ENCODE results near the gene WIPI1.

WIPI1 gene

GRCh38 chr17:68443972-68444464 lies 13.3 kb downstream of the WIPI1 start:
- in situ Hi-C loops (cut with HindIII; ENCODE audit: low pct_unique_long_range_greater_than_20kb, low sequenced_read_pairs) = no loop called here
- TF ChIP-seq JUND (IDR thresholded peaks at IDR 0.05; ENCODE audit: low read depth) = no peak
- no peak for DNase-seq (ENCODE audit: low read depth in 1 of 2, low spot score in 1 of 2)

GRCh38 chr17:68441070-68441770 lies 16.1 kb downstream of the WIPI1 start:
- in situ Hi-C loops (cut with HindIII; ENCODE audit: low pct_unique_long_range_greater_than_20kb, low sequenced_read_pairs) = no loop called here
- TF ChIP-seq JUND (IDR thresholded peaks at IDR 0.05; ENCODE audit: low read depth) = peak; percentile 13; the same call in 1 of the 2 replicates
- peak in 1 of 2 experiments; percentile 94 for DNase-seq (ENCODE audit: low read depth in 1 of 2, low spot score in 1 of 2)

GRCh38 chr17:68440526-68440925 lies 16.8 kb downstream of the WIPI1 start:
- TF ChIP-seq JUND (IDR thresholded peaks at IDR 0.05; ENCODE audit: low read depth) = no peak
- DNase-seq (ENCODE audit: low read depth in 1 of 2, low spot score in 1 of 2) = peak in 1 of 2 experiments; percentile 54
- in situ Hi-C loops (cut with HindIII; ENCODE audit: low pct_unique_long_range_greater_than_20kb, low sequenced_read_pairs) = no loop called here

GRCh38 chr17:68439656-68440290 lies 17.5 kb downstream of the WIPI1 start:
- in situ Hi-C loops (cut with HindIII; ENCODE audit: low pct_unique_long_range_greater_than_20kb, low sequenced_read_pairs) = no loop called here
- peak; percentile 86; the same call in 1 of the 2 replicates for TF ChIP-seq JUND (IDR thresholded peaks at IDR 0.05; ENCODE audit: low read depth)
- peak; percentile 21 to 98 for DNase-seq (ENCODE audit: low read depth in 1 of 2, low spot score in 1 of 2)

GRCh38 chr17:68437979-68438822 lies 19.1 kb downstream of the WIPI1 start:
- DNase-seq (ENCODE audit: low read depth in 1 of 2, low spot score in 1 of 2) = no peak
- no peak for TF ChIP-seq JUND (IDR thresholded peaks at IDR 0.05; ENCODE audit: low read depth)
- in situ Hi-C loops (cut with HindIII; ENCODE audit: low pct_unique_long_range_greater_than_20kb, low sequenced_read_pairs) = no loop called here

- peak; percentile 53 to 92 for DNase-seq (ENCODE audit: low read depth in 1 of 2, low spot score in 1 of 2)
- in situ Hi-C loops (cut with HindIII; ENCODE audit: low pct_unique_long_range_greater_than_20kb, low sequenced_read_pairs) = no loop called here
- TF ChIP-seq JUND (IDR thresholded peaks at IDR 0.05; ENCODE audit: low read depth) = no peak
Measured at GRCh38 chr17:68435876-68436842, 21.1 kb downstream of the WIPI1 start.

- in situ Hi-C loops (cut with HindIII; ENCODE audit: low pct_unique_long_range_greater_than_20kb, low sequenced_read_pairs) = no loop called here
- no peak for TF ChIP-seq JUND (IDR thresholded peaks at IDR 0.05; ENCODE audit: low read depth)
- no peak for DNase-seq (ENCODE audit: low read depth in 1 of 2, low spot score in 1 of 2)
Measured at GRCh38 chr17:68435361-68435760, 21.9 kb downstream of the WIPI1 start.

GRCh38 chr17:68433911-68434508 lies 23.3 kb downstream of the WIPI1 start:
- no peak for TF ChIP-seq JUND (IDR thresholded peaks at IDR 0.05; ENCODE audit: low read depth)
- in situ Hi-C loops (cut with HindIII; ENCODE audit: low pct_unique_long_range_greater_than_20kb, low sequenced_read_pairs) = no loop called here
- no peak for DNase-seq (ENCODE audit: low read depth in 1 of 2, low spot score in 1 of 2)

- no peak for DNase-seq (ENCODE audit: low read depth in 1 of 2, low spot score in 1 of 2)
- in situ Hi-C loops (cut with HindIII; ENCODE audit: low pct_unique_long_range_greater_than_20kb, low sequenced_read_pairs) = no loop called here
- TF ChIP-seq JUND (IDR thresholded peaks at IDR 0.05; ENCODE audit: low read depth) = no peak
Measured at GRCh38 chr17:68433211-68433610, 24.1 kb downstream of the WIPI1 start.

GRCh38 chr17:68432086-68432864 lies 25.0 kb downstream of the WIPI1 start:
- in situ Hi-C loops (cut with HindIII; ENCODE audit: low pct_unique_long_range_greater_than_20kb, low sequenced_read_pairs) = no loop called here

GRCh38 chr17:68431661-68432071 lies 25.6 kb downstream of the WIPI1 start:
- DNase-seq (ENCODE audit: low read depth in 1 of 2, low spot score in 1 of 2) = peak; percentile 30 to 73
- in situ Hi-C loops (cut with HindIII; ENCODE audit: low pct_unique_long_range_greater_than_20kb, low sequenced_read_pairs) = no loop called here
- TF ChIP-seq JUND (IDR thresholded peaks at IDR 0.05; ENCODE audit: low read depth) = no peak

More at GRCh38 chr17:68432086-68432864, 25.0 kb downstream of the WIPI1 start:
- no peak for DNase-seq (ENCODE audit: low read depth in 1 of 2, low spot score in 1 of 2)
- TF ChIP-seq JUND (IDR thresholded peaks at IDR 0.05; ENCODE audit: low read depth) = no peak
